ENCODE measurements around the gene LYSMD1. TPM values are rescaled to one million over a fixed set of nuclear protein-coding genes. Genes with fewer than 3 reads are reported as not detected.

LYSMD1 gene
- total and polyA plus RNA-seq, 2 of the 8 experiments (the other 6 are each of a cell fraction or from before 2014, with no cell fraction given), result 2.4 to 6.0 TPM

GRCh38 chr1:151193856-151194255 is 28.2 kb upstream of the LYSMD1 start:
- H4K8ac ChIP-seq (ENCODE audit: extremely low read depth, insufficient read depth, low read length), result no peak overlapping the region
- H4K5ac ChIP-seq (ENCODE audit: insufficient read length, low read depth, low read length), result no peak overlapping the region
- H3K56ac ChIP-seq (replicated peaks; ENCODE audit: insufficient read length, low read depth, low read length), result no peak overlapping the region
- H2BK20ac ChIP-seq (ENCODE audit: low read length), result no peak overlapping the region
- peaks cover 0 to 4% (median 2%) of the 10 kb centered on the region in 4 experiments; a peak in 3 of 7 replicates for H3K4me1 ChIP-seq (replicated peaks in 1 of 4; ENCODE audit: control insufficient read depth in 3 of 4, insufficient read depth in 4 of 4, low read length in 3 of 4)
- no peaks in the 10 kb centered on the region for H4K20me1 ChIP-seq (replicated peaks in 1 of 2; ENCODE audit: control insufficient read depth in 1 of 2, insufficient read depth in 2 of 2, low read length in 2 of 2)
- H3K36me3 ChIP-seq (ENCODE audit: control insufficient read depth in 2 of 4, insufficient read depth in 4 of 4, low read length in 3 of 4), result no peaks in the 10 kb centered on the region
- H3K4me3 ChIP-seq (ENCODE audit: extremely low read depth in 1 of 4, insufficient read depth in 2 of 4, low read depth in 3 of 4, low read length in 4 of 4), result no peak overlapping the region
- DNase-seq (ENCODE audit: low read depth in 1 of 2, low spot score in 2 of 2) (no peak), FAIRE-seq (no peak)
- H3K27me3 ChIP-seq (replicated peaks in 1 of 4; ENCODE audit: control insufficient read depth in 3 of 4, extremely low read depth in 1 of 4, insufficient read depth in 3 of 4, low read length in 3 of 4), result no peaks in the 10 kb centered on the region
- H3K4me2 ChIP-seq (ENCODE audit: insufficient read depth in 1 of 2, low read depth in 2 of 2, low read length in 2 of 2), result no peak overlapping the region
- H3K27ac ChIP-seq (ENCODE audit: low read depth, low read length), result no peak overlapping the region
- no peaks in the 10 kb centered on the region for H3K9me3 ChIP-seq (ENCODE audit: insufficient read depth in 2 of 2, low read depth in 1 of 2, low read length in 1 of 2)
- peaks cover 5% of the 10 kb centered on the region; the same call in 1 of the 2 replicates for H3K23me2 ChIP-seq (ENCODE audit: low read depth, low read length)
- H2BK5ac ChIP-seq (ENCODE audit: low read depth, low read length), result no peak overlapping the region
- no peak overlapping the region for H2BK12ac ChIP-seq (ENCODE audit: low read depth, low read length)
- H3K14ac ChIP-seq (ENCODE audit: insufficient read length), result no peak overlapping the region
- H2BK15ac ChIP-seq (ENCODE audit: low read length), result no peak overlapping the region
- no peak overlapping the region for H3K18ac ChIP-seq (ENCODE audit: extremely low read depth, low read length)
- H2BK120ac ChIP-seq (replicated peaks; ENCODE audit: low read depth, low read length), result no peak overlapping the region
- no peak overlapping the region for H3K4ac ChIP-seq (replicated peaks; ENCODE audit: insufficient read length, low read depth, low read length)
- WGBS, 2 experiments (ENCODE audit: extremely low coverage in 1 of 2, insufficient coverage in 1 of 2, insufficient read length in 1 of 2, insufficient replicate concordance in 2 of 2, low coverage in 1 of 2, low lambda C conversion rate in 2 of 2, missing lambda C conversion rate in 1 of 2), result 100% methylated on average over 1 of the region's 1 CpG; no CpG with 5 or more reads in 1 of the 2 experiments
- peaks cover 3 to 13% of the 10 kb centered on the region in 2 experiments; a peak in 3 of 4 replicates for H3K79me2 ChIP-seq (ENCODE audit: control insufficient read depth in 1 of 2, insufficient read depth in 2 of 2, low read length in 2 of 2)
- no peak overlapping the region for H3K23ac ChIP-seq (ENCODE audit: insufficient read length)
- no peaks in the 10 kb centered on the region for H3K79me1 ChIP-seq (ENCODE audit: low read depth, low read length)
- H4K91ac ChIP-seq (replicated peaks; ENCODE audit: insufficient read length, low read length), result no peak overlapping the region
- H2AFZ ChIP-seq (ENCODE audit: low read length), result no peak overlapping the region
- H3K9ac ChIP-seq (replicated peaks in 1 of 4; ENCODE audit: extremely low read depth in 1 of 4, low read depth in 3 of 4, low read length in 3 of 4), result no peak overlapping the region
- ChIA-PET CTCF (ENCODE audit: partially characterized antibody) (interaction anchor here (1.2 kb wide), 1 partner anchor 58 kb away, joined by 3 read pairs; no protein-coding TSS in a partner anchor), POLR2A (ENCODE audit: partially characterized antibody) (interaction anchor here (0.9 kb wide), 1 partner anchor 33 kb away, joined by 3 read pairs; no protein-coding TSS in a partner anchor)
- no peak overlapping the region for H2AK5ac ChIP-seq (ENCODE audit: low read depth, low read length)
- TF ChIP-seq SRF (IDR thresholded peaks at IDR 0.05; ENCODE audit: low read depth, low read length) (no peak), JUND (IDR thresholded peaks at IDR 0.05; ENCODE audit: low read length) (no peak), SIN3A (conservative IDR thresholded peaks at IDR 0.05 in 1 of 2, IDR thresholded peaks at IDR 0.05 in 1 of 2; ENCODE audit: low read depth in 1 of 2, low read length in 2 of 2) (no peak), POU5F1 (IDR thresholded peaks at IDR 0.05; ENCODE audit: low read depth, low read length) (no peak), TAF1 (IDR thresholded peaks at IDR 0.05; ENCODE audit: low read depth, low read length) (no peak), RXRA (IDR thresholded peaks at IDR 0.05; ENCODE audit: insufficient read depth, low read depth, low read length) (no peak), RAD21 (IDR thresholded peaks at IDR 0.05 in 1 of 2, conservative IDR thresholded peaks at IDR 0.05 in 1 of 2; ENCODE audit: low read depth in 2 of 2, low read length in 2 of 2) (no peak), POLR2AphosphoS5 (IDR thresholded peaks at IDR 0.05; ENCODE audit: low read depth, low read length) (no peak), TEAD4 (IDR thresholded peaks at IDR 0.05; ENCODE audit: low read depth, low read length) (no peak), KDM5A (IDR thresholded peaks at IDR 0.05; ENCODE audit: low read length) (no peak)
- TF ChIP-seq, protein P1, sequence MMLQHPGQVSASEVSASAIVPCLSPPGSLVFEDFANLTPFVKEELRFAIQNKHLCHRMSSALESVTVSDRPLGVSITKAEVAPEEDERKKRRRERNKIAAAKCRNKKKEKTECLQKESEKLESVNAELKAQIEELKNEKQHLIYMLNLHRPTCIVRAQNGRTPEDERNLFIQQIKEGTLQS (IDR thresholded peaks at IDR 0.05; ENCODE audit: insufficient read depth, low read depth, low read length), result no peak
- TF ChIP-seq, protein P2, sequence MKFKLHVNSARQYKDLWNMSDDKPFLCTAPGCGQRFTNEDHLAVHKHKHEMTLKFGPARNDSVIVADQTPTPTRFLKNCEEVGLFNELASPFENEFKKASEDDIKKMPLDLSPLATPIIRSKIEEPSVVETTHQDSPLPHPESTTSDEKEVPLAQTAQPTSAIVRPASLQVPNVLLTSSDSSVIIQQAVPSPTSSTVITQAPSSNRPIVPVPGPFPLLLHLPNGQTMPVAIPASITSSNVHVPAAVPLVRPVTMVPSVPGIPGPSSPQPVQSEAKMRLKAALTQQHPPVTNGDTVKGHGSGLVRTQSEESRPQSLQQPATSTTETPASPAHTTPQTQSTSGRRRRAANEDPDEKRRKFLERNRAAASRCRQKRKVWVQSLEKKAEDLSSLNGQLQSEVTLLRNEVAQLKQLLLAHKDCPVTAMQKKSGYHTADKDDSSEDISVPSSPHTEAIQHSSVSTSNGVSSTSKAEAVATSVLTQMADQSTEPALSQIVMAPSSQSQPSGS (IDR thresholded peaks at IDR 0.05; ENCODE audit: low read length), result no peak
